ES-I3 (cell line): Measurements from ENCODE around the gene LRRTM4.

ENCODE experiments used
- H3K36me3 ChIP-seq: 2 replicates; pipeline ENCODE4 v1.6.1; 2013; ENCODE audit warnings: mild to moderate bottlenecking, low read length, control low read depth, moderate library complexity; ENCODE audit not compliant: insufficient read depth
- H3K4me1 ChIP-seq: 2 replicates; pipeline ENCODE4 v1.6.1; 2013; ENCODE audit warnings: mild to moderate bottlenecking, control low read depth, low read length; ENCODE audit not compliant: insufficient read depth
- H3K9ac ChIP-seq: 2 replicates; pipeline ENCODE4 v1.6.1; 2013; ENCODE audit warnings: low read depth, mild to moderate bottlenecking, low read length, moderate library complexity
- H3K9me3 ChIP-seq: 2 replicates; pipeline ENCODE4 v1.6.1; 2013; ENCODE audit warnings: mild to moderate bottlenecking, low read length, moderate library complexity; ENCODE audit not compliant: control insufficient read depth, insufficient read depth

LRRTM4 gene

DNA sequence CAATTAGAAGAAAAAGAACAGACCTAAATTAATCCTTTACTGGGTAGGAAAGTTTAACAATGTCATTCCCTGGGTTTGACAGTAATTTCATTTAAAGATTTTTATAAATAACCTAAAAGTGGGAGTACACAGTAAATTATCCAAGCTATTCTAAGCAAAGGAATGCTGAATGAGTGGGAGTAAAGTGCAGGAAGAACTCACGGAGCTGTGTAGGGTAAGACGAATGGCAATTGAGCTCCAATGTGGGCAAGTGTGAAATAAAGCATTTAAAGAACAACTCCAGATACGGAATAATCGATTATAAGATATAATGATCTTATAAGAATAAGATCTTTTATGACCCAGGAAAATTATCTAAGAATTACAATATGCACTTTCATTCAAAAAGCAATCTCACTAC, 93.2 kb downstream of the LRRTM4 start:
- Histone ChIP-seq H3K9me3 (no peaks in the 10 kb centered on the region; the same call in 1 of the 2 replicates), H3K36me3 (no peaks in the 10 kb centered on the region), H3K4me1 (no peaks in the 10 kb centered on the region), H3K9ac (no peak overlapping the region)

DNA sequence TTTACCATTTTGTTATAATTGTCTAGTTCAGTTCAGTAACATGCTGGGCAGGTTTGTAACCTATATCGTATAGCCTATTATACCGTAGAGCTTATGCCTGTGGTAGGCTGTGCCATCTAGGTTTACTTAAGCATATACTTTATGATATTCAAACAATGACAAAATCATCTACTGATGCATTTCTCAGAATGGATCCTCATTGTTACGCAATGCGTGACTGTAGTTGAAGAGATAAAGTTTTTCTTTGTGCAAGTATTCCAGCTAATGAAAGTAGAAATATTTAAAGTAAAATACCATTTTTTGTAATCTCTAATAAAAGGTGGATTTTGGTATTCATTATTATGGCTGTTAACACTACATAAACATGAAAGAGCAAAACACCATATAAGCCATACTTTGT, 100.2 kb downstream of the LRRTM4 start:
- H3K4me1 ChIP-seq, result no peaks in the 10 kb centered on the region
- H3K9ac ChIP-seq, result no peak overlapping the region
- no peaks in the 10 kb centered on the region for H3K9me3 ChIP-seq
- no peaks in the 10 kb centered on the region for H3K36me3 ChIP-seq

DNA sequence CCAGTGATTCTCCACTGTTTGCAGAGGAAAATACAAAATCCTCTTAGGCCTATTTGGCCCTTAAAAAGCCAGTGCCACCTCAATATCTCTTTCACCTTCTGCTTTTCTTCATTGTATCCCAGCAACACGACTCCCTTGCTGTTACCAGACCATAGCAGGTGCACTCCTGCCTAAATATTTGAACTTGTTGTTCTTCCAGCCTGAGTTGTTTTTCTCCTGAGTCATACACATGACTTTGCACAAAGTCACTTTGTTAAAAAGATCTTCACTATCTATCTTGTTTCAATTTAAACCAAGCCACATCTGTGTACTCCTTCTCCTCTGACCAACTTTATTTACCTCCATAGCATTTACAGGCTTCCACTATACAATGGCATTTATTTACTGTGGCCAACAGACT, 103.6 kb downstream of the LRRTM4 start:
- Histone ChIP-seq H3K36me3 (no peaks in the 10 kb centered on the region), H3K4me1 (no peaks in the 10 kb centered on the region), H3K9ac (no peak overlapping the region), H3K9me3 (no peaks in the 10 kb centered on the region)

DNA sequence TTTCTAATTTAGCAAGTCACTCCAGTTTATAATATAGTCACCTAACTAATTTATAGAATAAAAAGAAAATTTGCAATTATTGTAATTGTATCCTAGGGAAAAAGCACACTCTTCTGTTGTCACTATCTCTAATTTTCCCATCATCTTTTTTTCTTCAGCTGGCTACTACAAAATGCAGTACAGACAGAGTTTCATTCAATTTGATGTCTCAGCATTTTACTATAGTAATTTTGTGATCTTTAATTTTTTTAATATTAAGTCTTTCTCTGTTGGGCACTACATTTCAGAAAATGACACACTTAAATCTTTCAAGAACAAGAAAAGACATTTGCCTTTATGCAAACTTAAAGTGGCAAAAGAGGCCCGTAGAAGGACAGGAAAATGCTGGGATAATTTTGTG, 118.0 kb downstream of the LRRTM4 start:
- Histone ChIP-seq H3K4me1 (no peaks in the 10 kb centered on the region), H3K36me3 (no peaks in the 10 kb centered on the region), H3K9me3 (no peaks in the 10 kb centered on the region), H3K9ac (no peak overlapping the region)

DNA sequence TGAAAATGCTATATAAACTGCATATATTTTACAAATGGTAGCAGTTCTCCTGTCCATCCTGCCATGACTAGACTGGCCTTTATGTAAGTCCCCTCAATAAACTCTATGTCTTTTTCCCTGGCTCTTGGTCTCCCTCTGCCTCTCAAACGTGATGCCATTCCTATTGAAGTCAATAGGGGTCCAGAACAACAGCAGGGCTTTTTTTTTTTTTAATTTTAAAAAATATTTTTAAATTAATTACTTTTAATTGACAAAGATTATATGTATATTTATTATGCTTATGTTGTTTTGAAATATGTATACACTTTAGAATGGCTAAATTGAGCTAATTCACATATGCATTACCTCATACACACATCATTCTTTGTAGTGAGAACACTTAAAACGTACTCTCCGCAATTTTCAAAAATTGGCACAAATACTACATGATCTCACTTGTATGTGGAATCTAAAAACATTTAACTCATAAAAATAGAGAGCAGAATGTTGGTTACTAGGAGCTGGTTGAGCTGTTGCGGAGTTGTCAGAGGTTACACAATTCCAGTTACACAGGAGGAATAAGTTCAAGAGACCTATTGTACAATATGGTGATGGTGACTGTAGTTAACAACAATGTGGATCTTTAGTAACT, 123.1 kb downstream of the LRRTM4 start:
- no peak overlapping the region for H3K9ac ChIP-seq
- H3K9me3 ChIP-seq, result no peaks in the 10 kb centered on the region
- no peaks in the 10 kb centered on the region for H3K4me1 ChIP-seq
- H3K36me3 ChIP-seq, result no peaks in the 10 kb centered on the region

DNA sequence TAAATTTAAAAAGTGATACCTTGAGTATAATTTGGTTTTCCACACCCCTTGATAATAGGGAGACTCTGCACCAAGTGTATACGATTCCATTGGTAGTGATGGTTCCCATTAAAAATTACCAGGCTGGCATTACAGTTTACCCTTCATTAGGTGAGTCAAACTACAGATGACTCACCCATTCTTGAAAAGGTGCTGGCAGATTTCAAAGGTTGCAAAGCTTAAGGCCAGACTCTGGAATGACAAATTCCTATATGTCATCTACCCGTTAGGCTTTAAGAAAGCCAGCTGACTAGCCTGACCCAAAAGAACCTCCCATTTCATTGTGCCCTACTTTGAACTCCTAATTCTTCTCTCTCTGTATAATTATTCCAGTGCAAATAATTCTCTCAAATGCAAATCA, 124.4 kb downstream of the LRRTM4 start:
- Histone ChIP-seq H3K4me1 (no peaks in the 10 kb centered on the region), H3K9ac (no peak overlapping the region), H3K36me3 (no peaks in the 10 kb centered on the region), H3K9me3 (no peaks in the 10 kb centered on the region)

DNA sequence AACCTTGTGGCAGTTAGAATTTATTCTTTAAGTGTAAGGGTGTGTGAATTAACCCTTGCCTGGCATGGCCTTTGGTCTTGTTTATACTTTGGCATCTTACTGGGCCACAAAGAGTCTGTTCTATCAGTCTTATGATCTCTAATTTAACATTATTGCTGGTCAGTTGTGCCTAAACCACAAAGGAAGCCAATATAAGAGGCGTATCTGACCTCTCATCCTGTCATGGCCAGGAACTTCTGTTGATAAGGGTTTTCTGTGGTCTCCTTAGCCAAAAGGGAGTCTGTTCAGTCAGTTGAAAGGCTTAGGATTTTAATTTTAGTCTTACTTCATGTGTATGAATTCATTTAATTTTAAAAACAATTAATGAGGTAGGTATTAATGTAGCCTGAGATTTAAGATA, 127.2 kb downstream of the LRRTM4 start:
- H3K9me3 ChIP-seq, result no peaks in the 10 kb centered on the region
- no peaks in the 10 kb centered on the region for H3K4me1 ChIP-seq
- no peak overlapping the region for H3K9ac ChIP-seq
- H3K36me3 ChIP-seq, result no peaks in the 10 kb centered on the region

DNA sequence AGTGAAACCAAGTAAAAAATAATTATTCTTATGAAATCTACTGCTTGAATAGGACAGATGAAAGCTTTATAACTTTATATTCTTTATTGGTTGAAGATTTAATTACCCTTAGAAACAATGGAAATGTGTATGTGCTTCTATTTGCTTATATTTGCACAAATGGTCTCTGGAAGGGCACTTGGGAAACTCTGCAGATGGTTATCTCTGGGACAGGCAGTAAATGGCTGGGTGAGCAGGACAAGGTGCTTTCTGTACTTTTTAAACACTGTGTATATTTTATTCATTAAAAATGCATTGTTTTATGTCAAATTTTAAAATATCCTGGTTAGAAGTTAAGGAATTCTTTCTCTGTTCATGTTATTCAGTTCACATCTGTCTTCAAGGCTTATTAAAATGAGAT, 131.1 kb downstream of the LRRTM4 start:
- Histone ChIP-seq H3K4me1 (peaks cover 14% of the 10 kb centered on the region), H3K9me3 (no peaks in the 10 kb centered on the region), H3K9ac (no peak overlapping the region), H3K36me3 (no peaks in the 10 kb centered on the region)

DNA sequence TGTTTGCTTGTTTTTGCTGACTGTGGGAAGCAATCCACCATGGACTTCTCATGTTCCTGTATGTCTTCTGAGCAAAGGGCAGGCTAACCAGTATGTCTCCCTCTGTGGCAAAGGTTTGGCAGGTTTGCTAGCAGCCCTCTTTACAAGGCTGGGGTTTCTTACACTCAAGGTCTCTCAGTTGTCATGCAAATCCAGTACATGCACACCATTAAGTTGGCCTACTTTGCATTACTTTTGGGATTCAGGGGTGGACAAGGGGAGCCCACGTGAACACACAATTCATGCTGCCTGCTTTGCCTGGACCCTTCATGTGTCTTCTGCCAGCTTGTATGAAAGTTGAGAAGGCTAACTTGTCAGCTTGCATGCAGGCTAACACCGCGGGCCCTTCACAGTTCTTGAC, 134.9 kb downstream of the LRRTM4 start:
- no peaks in the 10 kb centered on the region for H3K9me3 ChIP-seq
- peaks cover 14% of the 10 kb centered on the region for H3K4me1 ChIP-seq
- H3K9ac ChIP-seq, result no peak overlapping the region
- H3K36me3 ChIP-seq, result no peaks in the 10 kb centered on the region

DNA sequence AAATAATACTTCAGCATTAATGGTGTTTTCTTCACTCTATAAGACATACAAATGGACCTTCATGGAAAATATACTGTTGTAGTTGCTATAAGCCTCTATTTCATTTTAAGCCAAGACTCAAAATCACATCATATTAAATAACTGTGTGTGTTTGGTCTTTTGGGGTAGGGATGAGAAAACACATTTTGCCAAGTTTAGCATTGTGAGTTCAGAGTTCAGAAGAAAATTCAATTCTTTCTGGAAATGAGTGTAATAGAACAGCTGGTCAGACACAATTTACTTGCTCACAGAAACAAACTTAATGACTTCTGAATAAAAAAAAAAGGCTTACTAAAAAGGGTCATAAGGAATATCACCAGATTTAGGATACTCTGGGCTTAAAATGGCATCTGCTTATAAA, 149.5 kb downstream of the LRRTM4 start:
- Histone ChIP-seq H3K9me3 (no peaks in the 10 kb centered on the region), H3K4me1 (no peaks in the 10 kb centered on the region), H3K36me3 (no peaks in the 10 kb centered on the region), H3K9ac (no peak overlapping the region)

DNA sequence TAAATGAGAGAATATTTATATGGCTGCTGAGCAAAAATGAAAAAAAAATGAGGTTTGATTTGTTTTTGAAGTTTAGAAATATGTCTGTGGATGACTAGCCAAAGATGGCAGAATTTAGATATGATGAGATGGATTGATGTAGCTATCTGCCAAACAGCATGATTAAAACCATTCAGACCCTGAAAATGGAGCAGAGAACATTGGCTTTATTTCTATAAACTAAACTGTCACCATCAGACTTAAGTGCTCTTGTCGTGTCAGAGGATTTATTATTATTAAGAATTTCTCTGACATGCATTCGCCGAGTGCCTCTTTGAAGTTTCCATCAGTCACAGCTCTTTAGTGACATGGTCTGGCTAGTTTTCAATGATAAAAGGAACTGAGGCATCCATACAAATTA, 151.7 kb downstream of the LRRTM4 start:
- H3K36me3 ChIP-seq, result no peaks in the 10 kb centered on the region
- H3K9me3 ChIP-seq, result no peaks in the 10 kb centered on the region
- H3K4me1 ChIP-seq, result no peaks in the 10 kb centered on the region
- no peak overlapping the region for H3K9ac ChIP-seq

DNA sequence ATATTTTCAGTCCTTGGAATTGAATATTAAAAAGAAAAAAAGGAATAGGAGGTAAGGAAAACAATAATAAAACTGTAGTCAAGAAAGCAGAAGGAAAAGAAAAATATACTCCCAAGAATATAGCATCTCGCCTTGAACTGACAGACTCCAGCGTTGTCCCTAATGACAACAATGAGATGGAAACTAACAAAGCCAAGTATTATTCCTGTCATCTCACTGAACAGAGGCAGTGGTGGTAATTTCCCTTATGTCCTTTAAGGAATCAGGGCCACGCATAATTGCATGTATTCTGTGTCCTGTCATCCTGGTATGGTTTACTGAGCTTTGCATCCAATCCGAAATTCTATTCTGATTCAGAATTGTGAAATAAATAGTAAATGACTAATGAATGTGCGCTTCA, 158.9 kb downstream of the LRRTM4 start:
- no peaks in the 10 kb centered on the region for H3K36me3 ChIP-seq

DNA sequence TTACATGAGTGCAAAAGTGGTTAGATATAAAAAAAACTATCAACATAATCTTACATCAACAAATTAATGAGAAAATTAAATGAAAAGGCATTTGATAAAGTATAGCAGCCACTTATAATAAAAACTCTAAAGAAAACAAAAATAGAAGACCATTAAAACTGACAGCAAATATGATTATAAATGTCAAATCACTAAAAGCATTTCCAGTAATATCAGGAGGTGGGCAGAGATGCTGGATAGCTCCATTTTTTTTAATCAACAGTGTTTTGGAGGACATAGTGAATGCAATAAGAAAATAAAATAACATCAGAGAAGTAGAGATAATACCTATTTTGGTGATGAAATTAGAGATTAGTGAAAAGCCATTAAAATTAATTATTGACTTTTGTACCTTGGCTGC, 173.4 kb downstream of the LRRTM4 start:
- Histone ChIP-seq H3K9me3 (no peaks in the 10 kb centered on the region), H3K36me3 (no peaks in the 10 kb centered on the region), H3K9ac (no peak overlapping the region), H3K4me1 (no peaks in the 10 kb centered on the region)

More for the DNA sequence above, 158.9 kb downstream of the LRRTM4 start:
- no peaks in the 10 kb centered on the region for H3K9me3 ChIP-seq
- no peak overlapping the region for H3K9ac ChIP-seq
- no peaks in the 10 kb centered on the region; the same call in 1 of the 2 replicates for H3K4me1 ChIP-seq

DNA sequence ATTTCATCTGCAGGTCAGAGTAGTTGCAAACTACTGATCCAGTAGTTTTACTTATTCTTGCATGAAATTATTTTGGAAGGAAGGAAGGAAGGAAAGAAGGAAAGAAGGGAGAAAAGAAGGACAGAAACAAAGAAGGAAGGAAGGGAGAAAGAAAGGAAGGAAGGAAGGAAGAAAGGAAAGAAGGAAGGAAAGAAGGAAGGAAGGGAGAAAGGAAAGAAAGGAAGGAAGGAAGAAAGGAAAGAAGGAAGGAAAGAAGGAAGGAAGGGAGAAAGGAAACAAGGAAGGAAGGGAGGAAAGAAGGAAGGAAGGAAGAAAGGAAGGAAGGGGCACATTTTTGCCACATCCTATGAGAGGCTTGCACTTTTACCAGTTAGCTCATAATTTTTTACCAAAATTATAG, 186.2 kb downstream of the LRRTM4 start:
- Histone ChIP-seq H3K36me3 (peaks cover 3% of the 10 kb centered on the region; the same call in 1 of the 2 replicates), H3K4me1 (no peaks in the 10 kb centered on the region), H3K9me3 (peaks cover 3% of the 10 kb centered on the region; the same call in 1 of the 2 replicates), H3K9ac (no peak overlapping the region)

DNA sequence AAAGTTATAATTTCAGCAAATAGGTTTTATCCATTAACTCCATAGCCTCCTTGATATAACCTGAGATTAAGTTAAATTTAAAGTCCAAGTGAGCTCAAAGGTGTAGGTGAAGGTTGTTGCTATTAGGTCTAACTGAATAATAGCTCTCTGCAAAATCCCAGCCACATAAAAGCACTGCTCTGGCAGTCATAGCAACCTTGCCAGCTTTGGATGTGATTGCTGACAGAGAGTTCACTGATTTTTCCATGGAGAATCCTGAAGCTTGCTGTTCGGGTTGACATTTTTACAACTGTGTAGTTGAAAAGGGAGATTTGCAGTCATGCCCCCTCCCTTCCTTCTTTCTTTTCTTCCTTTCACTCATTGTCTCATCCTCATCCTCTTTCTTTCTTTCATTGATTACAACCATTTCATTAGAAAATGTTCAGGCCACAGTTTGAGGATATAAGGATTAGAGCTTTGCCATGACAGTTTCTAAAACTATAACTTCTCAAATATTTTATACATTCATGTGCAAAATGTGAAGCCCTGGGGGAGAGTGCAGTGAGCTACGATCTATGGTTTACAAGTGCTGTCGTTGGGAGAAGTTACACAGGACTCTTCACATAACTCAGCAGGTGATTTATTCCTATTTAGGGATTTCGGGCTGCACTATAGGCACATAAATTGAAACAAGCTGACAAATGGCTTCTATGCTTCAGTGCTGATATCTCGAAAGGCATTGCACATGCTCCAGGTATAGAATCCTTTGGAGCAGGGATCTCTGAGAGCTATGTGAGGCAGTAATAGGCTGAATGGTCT, 193.8 kb downstream of the LRRTM4 start:
- no peak overlapping the region for H3K9ac ChIP-seq
- H3K9me3 ChIP-seq, result no peaks in the 10 kb centered on the region
- H3K4me1 ChIP-seq, result peaks cover 16% of the 10 kb centered on the region; the same call in 1 of the 2 replicates
- H3K36me3 ChIP-seq, result no peaks in the 10 kb centered on the region; the same call in 1 of the 2 replicates
